ENCODE data around the gene TNP2. TPM values are rescaled to one million over a fixed set of nuclear protein-coding genes. Genes with fewer than 3 reads are reported as not detected.
A peak's percentile ranks its signal among the peaks of the same experiment; 100 is the strongest.

The TNP2 gene
- total and polyA plus RNA-seq, 9 of the 15 experiments (the other 6 are each of a cell fraction or from before 2014, with no cell fraction given) = not detected

DNA sequence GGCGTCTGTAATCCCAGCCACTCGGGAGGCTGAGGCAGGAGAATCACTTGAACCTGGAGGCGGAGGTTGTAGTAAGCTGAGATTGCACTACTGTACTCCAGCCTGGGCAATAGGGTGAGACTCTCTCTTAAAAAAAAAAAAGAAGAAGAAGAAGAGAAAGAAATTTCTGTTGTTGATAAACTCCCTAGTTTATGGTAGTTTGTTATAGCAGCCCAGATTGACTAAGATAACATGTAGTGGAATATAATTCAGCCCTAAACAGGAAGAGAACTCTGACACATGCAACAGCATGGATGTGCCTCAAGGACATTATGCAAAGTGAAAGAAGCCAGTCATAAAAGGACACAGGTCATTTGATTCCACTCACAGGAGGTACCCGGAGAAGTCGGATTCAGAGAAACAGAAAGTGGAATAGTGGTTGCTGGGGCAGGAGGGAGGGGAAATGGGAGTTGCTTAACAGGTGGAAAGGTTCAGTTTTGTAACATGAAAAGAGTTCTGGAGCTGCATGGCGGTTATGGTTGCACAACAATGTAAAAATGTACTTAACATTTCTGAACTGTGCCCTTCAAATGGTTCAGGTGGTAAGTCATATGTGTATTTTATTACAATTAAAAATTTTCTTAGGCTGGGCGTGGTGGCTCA is 38.0 kb upstream of the TNP2 start:
- ChIA-PET POLR2A (no interaction called here), CTCF (ENCODE audit: low intra/inter-chr PET ratio) (no interaction called here)
- Histone ChIP-seq H3K4me2 (ENCODE audit: insufficient read depth, low read length) (no peak overlapping the region), H3K9ac (ENCODE audit: insufficient read depth in 1 of 2, low read depth in 2 of 2, low read length in 2 of 2) (no peak overlapping the region), H3K9me3 (replicated peaks; ENCODE audit: control insufficient read depth, insufficient read depth, low read depth, low read length) (no peaks in the 10 kb centered on the region), H3K79me2 (ENCODE audit: control insufficient read depth, insufficient read depth, low read length) (no peaks in the 10 kb centered on the region), H3K36me3 (ENCODE audit: control insufficient read depth, insufficient read depth, low read length) (no peaks in the 10 kb centered on the region), H3K4me3 (no peak overlapping the region), H2AFZ (ENCODE audit: low read depth, low read length) (no peak overlapping the region), H4K20me1 (replicated peaks; ENCODE audit: control insufficient read depth, insufficient read depth, low read length) (no peaks in the 10 kb centered on the region), H3K27me3 (ENCODE audit: control insufficient read depth in 2 of 2, insufficient read depth in 2 of 2, low read length in 2 of 2) (peaks cover 0 to 6% of the 10 kb centered on the region in 2 experiments; a peak in 2 of 5 replicates), H3K27ac (ENCODE audit: extremely low read depth, low read depth, low read length) (no peak overlapping the region), H3K9me1 (ENCODE audit: control insufficient read depth, insufficient read depth, low read length) (no peaks in the 10 kb centered on the region), H3K4me1 (replicated peaks in 1 of 2; ENCODE audit: control insufficient read depth in 2 of 2, insufficient read depth in 2 of 2, low read length in 2 of 2) (peaks cover 3 to 15% of the 10 kb centered on the region in 2 experiments; a peak in 3 of 5 replicates)
- no peak for FAIRE-seq
- in situ Hi-C loops (cut with MboI) = no loop called here
- TF ChIP-seq ZNF408 (CRISPR knock-in tag; IDR thresholded peaks at IDR 0.05; ENCODE audit: low read depth) = no peak
- TF ChIP-seq CXXC5 (CRISPR knock-in tag; IDR thresholded peaks at IDR 0.05) = no peak
- TF ChIP-seq CEBPB (tag; IDR thresholded peaks at IDR 0.05) = peak; percentile 62
- no peak for TF ChIP-seq ZBTB17 (CRISPR knock-in tag; IDR thresholded peaks at IDR 0.05)
- TF ChIP-seq CEBPG (CRISPR knock-in tag; IDR thresholded peaks at IDR 0.05) = no peak
- TF ChIP-seq CEBPG (tag; conservative IDR thresholded peaks at IDR 0.05 in 1 of 2, IDR thresholded peaks at IDR 0.05 in 1 of 2) = peak; percentile 37 to 61; a peak in 2 of 4 replicates
- TF ChIP-seq ZNF146 (CRISPR knock-in tag; IDR thresholded peaks at IDR 0.05; ENCODE audit: unreplicated experiment) = peak; percentile 79
- TF ChIP-seq NUFIP1 (IDR thresholded peaks at IDR 0.05; ENCODE audit: partially characterized antibody) = no peak
- BruUV-seq (replicated peaks) = no TSS peak
- intact Hi-C loops (cut with micrococcal nuclease) = no loop called here
- ATAC-seq = no peak
- DNase-seq (ENCODE audit: extremely low read depth in 1 of 4, low spot score in 3 of 4) = no peak
- WGBS (ENCODE audit: insufficient coverage, low coverage, missing lambda C conversion rate) = 7% methylated on average over 6 of the region's 7 CpGs

Measured in K562 (cell line).